Activated naive CD4-positive, alpha-beta T cell treated with anti-CD3 and anti-CD28 coated beads, Interleukin-2, amount 50 U/mL, for 24 hours (primary cell): ENCODE data around the gene ESM1.
A peak's percentile ranks its signal among the peaks of the same experiment; 100 is the strongest.
"Not testable (repeated sequence)": the region's sequence is repeated elsewhere in the genome, so short reads cannot be mapped to it uniquely, and the experiment has no call there.

Experiments used
- H3K27ac Mint-ChIP-seq: one replicate; pipeline ENCODE4 v1.8.0; 2021; ENCODE audit warnings: mild to moderate bottlenecking, mixed read lengths
- H3K27me3 Mint-ChIP-seq: one replicate; pipeline ENCODE4 v1.8.0; 2021; ENCODE audit warnings: mixed read lengths
- H3K36me3 Mint-ChIP-seq: one replicate; pipeline ENCODE4 v1.8.0; 2021; ENCODE audit warnings: mixed read lengths
- H3K4me1 Mint-ChIP-seq: one replicate; pipeline ENCODE4 v1.8.0; 2021; ENCODE audit warnings: mixed read lengths
- H3K4me3 Mint-ChIP-seq: one replicate; pipeline ENCODE4 v1.8.0; 2021; ENCODE audit warnings: mild to moderate bottlenecking, mixed read lengths
- H3K9me3 Mint-ChIP-seq: one replicate; pipeline ENCODE4 v1.8.0; 2021; ENCODE audit warnings: mixed read lengths

Gene ESM1, protein sequence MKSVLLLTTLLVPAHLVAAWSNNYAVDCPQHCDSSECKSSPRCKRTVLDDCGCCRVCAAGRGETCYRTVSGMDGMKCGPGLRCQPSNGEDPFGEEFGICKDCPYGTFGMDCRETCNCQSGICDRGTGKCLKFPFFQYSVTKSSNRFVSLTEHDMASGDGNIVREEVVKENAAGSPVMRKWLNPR

GRCh38 chr5:54985301-54986268, at the start of gene ESM1:
ESM1 (minus strand) TSS chr5:54985593; CDS start chr5:54985517, 76 bp downstream.
- no peaks in the 10 kb centered on the region for H3K27me3 Mint-ChIP-seq
- peaks cover 50% of the 10 kb centered on the region for H3K4me1 Mint-ChIP-seq
- H3K27ac Mint-ChIP-seq: no peak within 1 kb of the TSS
- no peaks in the 10 kb centered on the region for H3K36me3 Mint-ChIP-seq
- H3K9me3 Mint-ChIP-seq: no peaks in the 10 kb centered on the region
- peak within 1 kb of the TSS; percentile 4 for H3K4me3 Mint-ChIP-seq

DNA sequence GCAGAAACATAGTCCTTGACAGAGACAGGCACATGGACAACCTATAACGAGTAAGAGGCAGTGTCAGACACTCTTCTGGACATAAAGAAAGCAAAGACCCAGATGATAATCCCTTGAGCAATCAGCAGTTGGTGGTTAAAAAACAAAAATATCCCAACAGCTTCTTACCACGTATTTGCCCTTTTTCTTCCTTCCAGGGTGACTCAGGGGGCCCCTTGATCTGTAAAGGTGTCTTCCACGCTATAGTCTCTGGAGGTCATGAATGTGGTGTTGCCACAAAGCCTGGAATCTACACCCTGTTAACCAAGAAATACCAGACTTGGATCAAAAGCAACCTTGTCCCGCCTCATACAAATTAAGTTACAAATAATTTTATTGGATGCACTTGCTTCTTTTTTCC, 48.2 kb upstream of the ESM1 start:
- no peaks in the 10 kb centered on the region for H3K27me3 Mint-ChIP-seq
- H3K27ac Mint-ChIP-seq: no peak overlapping the region
- peaks cover 63% of the 10 kb centered on the region for H3K4me1 Mint-ChIP-seq
- no peak overlapping the region for H3K4me3 Mint-ChIP-seq
- H3K9me3 Mint-ChIP-seq: no peaks in the 10 kb centered on the region
- no peaks in the 10 kb centered on the region for H3K36me3 Mint-ChIP-seq

DNA sequence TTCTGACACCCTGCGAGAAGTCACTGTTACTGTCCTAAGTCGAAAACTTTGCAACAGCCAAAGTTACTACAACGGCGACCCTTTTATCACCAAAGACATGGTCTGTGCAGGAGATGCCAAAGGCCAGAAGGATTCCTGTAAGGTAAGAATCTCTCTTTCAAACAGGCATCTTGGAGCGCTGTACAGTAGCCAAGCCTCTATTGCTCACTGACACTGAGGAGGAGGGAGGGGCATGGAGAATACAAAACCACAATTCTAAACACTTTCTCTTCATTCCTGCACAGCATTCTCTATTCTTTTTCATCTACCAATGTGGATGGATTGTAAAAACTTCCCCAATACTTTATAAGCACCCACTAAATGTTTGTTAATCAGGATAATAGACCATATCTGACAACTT, 46.1 kb upstream of the ESM1 start:
- Mint-ChIP-seq H3K9me3 (no peaks in the 10 kb centered on the region), H3K4me1 (peaks cover 63% of the 10 kb centered on the region), H3K27me3 (no peaks in the 10 kb centered on the region), H3K27ac (peak overlapping the region; percentile 5), H3K36me3 (no peaks in the 10 kb centered on the region), H3K4me3 (no peak overlapping the region)

DNA sequence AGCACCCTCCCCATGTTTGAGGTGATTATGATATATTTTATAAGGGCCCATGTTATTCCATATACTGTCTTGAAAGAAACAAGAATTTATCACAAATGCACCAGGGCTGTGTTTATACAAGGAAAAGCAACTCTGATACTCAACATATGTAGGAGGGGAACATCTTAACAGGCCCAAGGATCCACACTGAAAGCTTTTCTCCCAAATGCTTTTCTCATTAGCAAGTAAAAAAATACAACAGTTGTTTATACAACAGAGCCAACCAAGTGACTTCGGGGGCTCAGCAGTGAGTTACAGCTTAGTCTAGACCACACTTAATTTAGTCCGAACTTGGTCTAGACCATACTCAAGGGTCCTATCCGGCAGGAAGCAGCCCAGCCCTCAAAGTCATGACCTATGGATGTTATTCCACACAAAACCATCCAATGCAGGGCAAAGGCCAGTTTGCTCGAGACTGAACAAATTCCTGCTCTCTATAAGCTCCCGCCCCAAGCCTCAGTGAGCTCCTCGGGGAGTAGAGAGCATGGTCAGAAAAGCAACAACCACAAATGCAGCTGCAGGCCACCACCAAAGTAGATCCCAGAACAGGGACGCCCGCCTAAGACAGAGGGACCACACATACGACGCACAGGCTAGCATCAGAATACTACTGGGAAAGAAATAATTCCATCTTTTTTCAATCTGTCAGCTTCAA, 45.4 kb upstream of the ESM1 start:
- Mint-ChIP-seq H3K4me1 (peaks cover 68% of the 10 kb centered on the region), H3K36me3 (no peaks in the 10 kb centered on the region), H3K27ac (no peak overlapping the region), H3K9me3 (no peaks in the 10 kb centered on the region), H3K4me3 (no peak overlapping the region), H3K27me3 (no peaks in the 10 kb centered on the region)

DNA sequence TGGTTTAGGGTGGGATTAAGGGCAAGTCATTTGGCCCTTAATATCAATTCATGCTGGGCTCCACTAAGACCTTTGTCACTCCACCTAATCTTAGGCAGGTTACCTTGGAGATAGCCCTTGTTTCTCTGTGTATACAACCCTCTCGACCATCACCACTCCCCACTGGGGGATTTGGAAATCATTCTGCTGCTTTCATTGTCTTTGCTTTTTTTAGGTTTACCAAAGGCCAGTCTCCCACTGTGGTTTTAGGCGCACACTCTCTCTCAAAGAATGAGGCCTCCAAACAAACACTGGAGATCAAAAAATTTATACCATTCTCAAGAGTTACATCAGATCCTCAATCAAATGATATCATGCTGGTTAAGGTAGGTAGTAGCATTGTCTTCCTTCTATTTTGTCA, 44.8 kb upstream of the ESM1 start:
- Mint-ChIP-seq H3K4me1 (peaks cover 71% of the 10 kb centered on the region), H3K36me3 (no peaks in the 10 kb centered on the region), H3K9me3 (no peaks in the 10 kb centered on the region)

DNA sequence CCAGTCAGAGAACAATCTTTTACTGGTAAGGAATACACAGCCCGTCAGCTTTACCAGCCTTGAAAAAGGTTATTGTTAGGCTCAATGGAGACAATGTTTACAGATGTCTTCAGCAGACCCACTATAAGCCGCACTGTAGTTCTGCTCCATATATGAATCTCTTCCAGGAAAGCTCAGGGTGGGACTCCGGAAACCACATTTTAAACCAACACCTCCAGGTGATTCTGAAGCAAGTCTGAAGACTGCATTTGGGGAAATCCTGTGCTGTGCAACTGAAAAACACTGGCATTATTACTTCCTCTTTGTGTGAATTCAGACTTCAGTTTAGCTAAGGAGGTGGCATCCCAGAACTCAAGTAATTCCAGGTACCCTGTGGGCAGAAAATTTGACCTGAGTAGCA, 42.2 kb upstream of the ESM1 start:
- no peaks in the 10 kb centered on the region for H3K36me3 Mint-ChIP-seq
- H3K4me1 Mint-ChIP-seq: peaks cover 86% of the 10 kb centered on the region
- no peaks in the 10 kb centered on the region for H3K27me3 Mint-ChIP-seq
- H3K27ac Mint-ChIP-seq: peak overlapping the region; percentile 46
- peak overlapping the region; percentile 63 for H3K4me3 Mint-ChIP-seq
- H3K9me3 Mint-ChIP-seq: no peaks in the 10 kb centered on the region

More for the DNA sequence above, 44.8 kb upstream of the ESM1 start:
- Mint-ChIP-seq H3K4me3 (no peak overlapping the region), H3K27me3 (no peaks in the 10 kb centered on the region), H3K27ac (no peak overlapping the region)

DNA sequence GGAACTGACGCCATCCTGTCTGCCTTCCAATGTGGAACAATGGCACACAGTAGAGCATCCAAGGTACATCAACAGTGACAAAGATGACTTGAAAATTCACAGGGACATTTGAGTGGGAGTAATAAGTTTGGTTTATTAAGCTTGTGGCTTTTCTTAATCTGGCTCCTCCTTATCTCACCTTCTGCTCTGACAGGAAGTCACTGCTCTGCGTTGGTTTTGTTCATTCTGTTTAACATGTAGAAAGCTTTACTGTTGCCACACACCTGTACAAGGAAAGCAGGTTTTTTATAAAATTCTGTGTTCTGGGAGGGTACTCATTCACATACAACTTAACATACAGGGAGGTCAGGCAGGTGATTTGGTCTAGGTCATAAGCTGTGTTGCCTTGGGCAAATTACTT, 37.1 kb upstream of the ESM1 start:
- Mint-ChIP-seq H3K27ac (peak overlapping the region; percentile 56), H3K9me3 (no peaks in the 10 kb centered on the region), H3K4me3 (peak overlapping the region; percentile 62)

GRCh38 chr5:55021821-55022220, 36.4 kb upstream of the ESM1 start:
- Mint-ChIP-seq H3K4me3 (no peak overlapping the region), H3K9me3 (no peaks in the 10 kb centered on the region), H3K27me3 (no peaks in the 10 kb centered on the region), H3K27ac (no peak overlapping the region), H3K4me1 (peaks cover 50% of the 10 kb centered on the region), H3K36me3 (peaks cover under 1% of the 10 kb centered on the region)

More for the DNA sequence above, 37.1 kb upstream of the ESM1 start:
- Mint-ChIP-seq H3K27me3 (no peaks in the 10 kb centered on the region), H3K36me3 (no peaks in the 10 kb centered on the region), H3K4me1 (peaks cover 57% of the 10 kb centered on the region)

DNA sequence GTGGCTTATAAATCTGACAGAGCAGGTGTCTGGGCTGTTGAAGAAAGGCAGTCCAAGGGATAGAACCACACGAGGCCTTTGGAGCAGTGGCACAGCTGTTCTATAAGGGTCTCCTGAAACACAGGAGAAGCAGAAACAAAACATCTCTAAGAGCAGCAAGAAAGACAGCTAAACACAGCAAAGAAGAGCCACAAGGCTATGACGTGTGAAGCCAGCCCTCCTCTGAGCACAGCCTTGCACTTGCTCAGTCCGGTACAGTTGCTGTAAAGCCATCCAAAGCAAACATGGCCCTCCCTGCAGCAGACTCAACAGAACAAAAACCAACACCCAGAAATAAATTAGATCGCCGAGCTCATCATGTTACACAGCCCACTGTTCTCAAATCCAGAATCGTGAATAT, 36.0 kb upstream of the ESM1 start:
- H3K36me3 Mint-ChIP-seq: peaks cover 2% of the 10 kb centered on the region
- no peaks in the 10 kb centered on the region for H3K9me3 Mint-ChIP-seq
- no peak overlapping the region for H3K4me3 Mint-ChIP-seq
- H3K27ac Mint-ChIP-seq: no peak overlapping the region
- peaks cover 46% of the 10 kb centered on the region for H3K4me1 Mint-ChIP-seq
- H3K27me3 Mint-ChIP-seq: no peaks in the 10 kb centered on the region

- peaks cover 11% of the 10 kb centered on the region for H3K9me3 Mint-ChIP-seq
- H3K36me3 Mint-ChIP-seq, H3K4me3 Mint-ChIP-seq, H3K27ac Mint-ChIP-seq, H3K27me3 Mint-ChIP-seq, H3K4me1 Mint-ChIP-seq: not testable (repeated sequence)
Measured at GRCh38 chr5:55010149-55010548, 24.8 kb upstream of the ESM1 start.

DNA sequence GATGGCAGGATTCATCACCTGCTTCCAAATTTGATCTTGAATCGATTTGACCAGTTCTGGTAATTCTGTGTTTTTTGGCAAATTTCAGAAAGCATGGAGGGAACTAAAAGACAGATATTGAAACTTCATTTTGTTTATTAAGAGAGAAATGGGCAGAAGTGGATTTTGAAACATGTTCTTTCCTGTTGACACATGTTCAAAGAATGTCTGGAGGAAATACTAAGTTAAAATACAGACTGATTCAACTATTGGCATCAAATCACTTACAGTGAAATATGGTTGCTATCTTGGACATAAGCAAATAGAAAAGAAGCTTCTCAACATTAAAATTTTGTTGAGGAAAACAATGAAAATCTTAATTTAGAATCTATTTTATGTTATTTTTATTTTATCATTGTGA, 19.3 kb upstream of the ESM1 start:
- Mint-ChIP-seq H3K36me3 (no peaks in the 10 kb centered on the region), H3K4me1 (peaks cover 21% of the 10 kb centered on the region), H3K27ac (no peak overlapping the region), H3K4me3 (no peak overlapping the region), H3K9me3 (no peaks in the 10 kb centered on the region), H3K27me3 (no peaks in the 10 kb centered on the region)

DNA sequence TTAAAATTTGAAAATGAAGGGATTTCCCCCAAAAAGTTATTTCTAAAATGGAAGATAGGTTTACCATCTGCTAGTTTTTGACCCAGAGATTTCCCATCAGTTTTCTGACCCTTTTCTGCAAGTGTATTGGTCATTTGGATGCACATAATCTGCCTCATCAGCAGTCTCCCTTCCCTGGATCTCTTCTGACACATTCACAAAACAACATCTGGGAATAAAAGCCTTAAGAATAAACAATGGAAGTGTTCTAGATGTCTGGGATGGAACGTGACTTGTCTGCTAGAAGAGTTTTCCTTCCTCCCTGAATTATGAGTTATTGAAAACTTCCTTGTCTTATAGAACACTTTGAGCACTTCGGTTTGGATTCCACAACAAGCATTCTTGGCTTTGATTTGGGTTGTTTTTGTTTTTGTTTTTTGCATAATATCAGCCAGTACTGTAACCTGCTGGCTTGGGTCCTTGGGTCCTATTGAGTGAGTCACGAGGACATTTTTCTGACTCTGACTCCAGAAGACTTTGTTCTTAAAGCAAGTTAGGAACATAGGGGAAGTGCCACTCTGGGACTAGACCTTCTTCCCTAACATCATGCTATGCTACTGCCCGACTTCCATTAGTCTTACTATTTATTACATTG, 18.2 kb upstream of the ESM1 start:
- no peak overlapping the region for H3K4me3 Mint-ChIP-seq
- H3K9me3 Mint-ChIP-seq: no peaks in the 10 kb centered on the region
- no peaks in the 10 kb centered on the region for H3K27me3 Mint-ChIP-seq
- H3K36me3 Mint-ChIP-seq: no peaks in the 10 kb centered on the region
- no peak overlapping the region for H3K27ac Mint-ChIP-seq
- peaks cover 25% of the 10 kb centered on the region for H3K4me1 Mint-ChIP-seq

DNA sequence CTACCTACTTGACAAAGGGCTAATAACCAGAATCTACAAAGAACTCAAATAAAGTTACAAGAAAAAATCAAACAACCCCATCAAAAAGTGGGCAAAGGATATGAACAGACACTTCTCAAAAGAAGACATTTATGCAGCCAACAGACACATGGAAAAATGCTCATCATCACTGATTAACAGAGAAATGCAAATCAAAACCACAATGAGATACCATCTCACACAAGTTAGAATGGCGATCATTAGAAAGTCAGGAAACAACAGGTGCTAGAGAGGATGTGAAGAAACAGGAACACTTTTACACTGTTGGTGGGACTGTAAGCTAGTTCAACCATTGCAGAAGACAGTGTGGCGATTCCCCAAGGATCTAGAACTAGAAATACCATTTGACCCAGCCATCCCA, 16.8 kb upstream of the ESM1 start:
- not testable (repeated sequence) for H3K27me3 Mint-ChIP-seq, H3K4me3 Mint-ChIP-seq, H3K27ac Mint-ChIP-seq, H3K9me3 Mint-ChIP-seq, H3K36me3 Mint-ChIP-seq
- H3K4me1 Mint-ChIP-seq: peaks cover 25% of the 10 kb centered on the region

DNA sequence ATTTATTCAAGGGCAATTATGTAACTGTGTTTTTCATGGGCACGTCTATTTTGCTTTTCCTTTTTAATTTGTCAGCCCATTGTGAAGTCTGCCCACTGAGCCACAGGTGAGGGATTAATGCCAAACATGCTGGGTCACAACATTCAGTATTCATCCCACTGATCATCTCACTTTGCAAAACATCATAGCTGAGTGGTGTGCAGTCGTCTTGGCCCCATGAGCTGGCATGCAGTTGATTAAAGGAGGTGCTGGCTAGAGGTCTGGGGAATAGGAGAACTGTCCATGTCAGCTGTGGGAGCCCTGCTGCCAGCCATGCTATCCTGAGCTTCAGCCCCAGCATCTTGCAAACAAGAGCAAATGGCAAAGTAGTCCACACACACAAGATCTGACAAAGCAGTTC, 11.7 kb upstream of the ESM1 start:
- Mint-ChIP-seq H3K27ac (no peak overlapping the region), H3K4me1 (peaks cover 17% of the 10 kb centered on the region), H3K36me3 (no peaks in the 10 kb centered on the region), H3K9me3 (no peaks in the 10 kb centered on the region), H3K4me3 (no peak overlapping the region), H3K27me3 (no peaks in the 10 kb centered on the region)

GRCh38 chr5:54996466-54996865, 11.1 kb upstream of the ESM1 start:
- no peak overlapping the region for H3K4me3 Mint-ChIP-seq
- peaks cover 10% of the 10 kb centered on the region for H3K4me1 Mint-ChIP-seq
- H3K27me3 Mint-ChIP-seq: no peaks in the 10 kb centered on the region
- H3K36me3 Mint-ChIP-seq: no peaks in the 10 kb centered on the region
- H3K9me3 Mint-ChIP-seq: no peaks in the 10 kb centered on the region
- H3K27ac Mint-ChIP-seq: no peak overlapping the region
